DOHH2 (cell line): Measurements from ENCODE around the gene VPS9D1.
"Not testable (repeated sequence)": the region's sequence is repeated elsewhere in the genome, so short reads cannot be mapped to it uniquely, and the experiment has no call there.

Source experiments
- H3F3A ChIP-seq: fragments of 200-600 bp; sonication (generic), shearing (Covaris generic); 2 replicates; pipeline ENCODE4 v1.6.0; 2016; ENCODE audit warnings: antibody characterized with exemption, mild to moderate bottlenecking; ENCODE audit not compliant: control insufficient read depth, insufficient read depth
- H3K27ac ChIP-seq: fragments of 200-600 bp; sonication (generic); 2 replicates; pipeline ENCODE4 v1.5.1; 2014; ENCODE audit warnings: low read depth, mild to moderate bottlenecking, low read length, moderate library complexity
- H3K27me3 ChIP-seq: fragments of 200-600 bp; sonication (generic); 2 replicates; pipeline ENCODE4 v1.6.1; 2014; ENCODE audit warnings: mild to moderate bottlenecking, low read length, mixed read lengths; ENCODE audit not compliant: control insufficient read depth
- H3K36me3 ChIP-seq: fragments of 200-600 bp; sonication (generic); 2 replicates; pipeline ENCODE4 v1.6.1; 2014; ENCODE audit warnings: mild to moderate bottlenecking, low read length, moderate library complexity, mixed read lengths; ENCODE audit not compliant: control insufficient read depth
- H3K4me1 ChIP-seq: fragments of 200-600 bp; sonication (generic); 2 replicates; pipeline ENCODE4 v1.6.1; 2014; ENCODE audit warnings: mild to moderate bottlenecking, low read length, mixed read lengths; ENCODE audit not compliant: control insufficient read depth
- H3K4me2 ChIP-seq: fragments of 200-600 bp; sonication (generic); 2 replicates; pipeline ENCODE4 v1.6.0; 2014; ENCODE audit warnings: mild to moderate bottlenecking, low read length, moderate library complexity
- H3K4me3 ChIP-seq: fragments of 200-600 bp; sonication (generic); 2 replicates; pipeline ENCODE4 v1.5.1; 2014; ENCODE audit warnings: mild to moderate bottlenecking, low read length, mixed read lengths
- H3K79me2 ChIP-seq: fragments of 200-600 bp; sonication (generic); 2 replicates; pipeline ENCODE4 v1.6.1; 2014; ENCODE audit warnings: mild to moderate bottlenecking, low read length, mixed read lengths; ENCODE audit not compliant: control insufficient read depth
- H3K9me2 ChIP-seq: fragments of 200-600 bp; sonication (generic); replicated peaks from 2 replicates; pipeline ENCODE4 v1.6.1; 2014; ENCODE audit warnings: mild to moderate bottlenecking, low read length, mixed read lengths; ENCODE audit not compliant: control insufficient read depth
- H3K9me3 ChIP-seq: fragments of 200-600 bp; sonication (generic); 2 replicates; pipeline ENCODE4 v1.6.1; 2014; ENCODE audit warnings: antibody characterized with exemption, low read length, mixed read lengths; ENCODE audit not compliant: control insufficient read depth, insufficient read depth
- H4K20me1 ChIP-seq: fragments of 200-600 bp; sonication (generic); 2 replicates; pipeline ENCODE4 v1.6.0; 2014; ENCODE audit warnings: low read depth, mild to moderate bottlenecking, antibody characterized with exemption, low read length, moderate library complexity; ENCODE audit not compliant: control insufficient read depth, insufficient read depth
- CTCF ChIP-seq: fragments of 200-600 bp; sonication (generic); IDR thresholded peaks from one replicate; pipeline ENCODE4 v1.5.1; 2014; ENCODE audit warnings: antibody characterized with exemption, mild to moderate bottlenecking, low read depth, low read length; ENCODE audit not compliant: poor library complexity, severe bottlenecking
- EZH2phosphoT487 ChIP-seq: fragments of 200-600 bp; sonication (generic); IDR thresholded peaks from 2 replicates; pipeline ENCODE4 v1.6.1; 2017; ENCODE audit warnings: borderline replicate concordance, mild to moderate bottlenecking, antibody characterized with exemption, low read length, moderate library complexity, mixed read lengths

VPS9D1 gene

GRCh38 chr16:89667633-89668032 is 53.1 kb downstream of the VPS9D1 start:
- H3K27ac ChIP-seq, result no peak overlapping the region
- H3K4me3 ChIP-seq, result no peak overlapping the region
- no peaks in the 10 kb centered on the region for H3K9me2 ChIP-seq
- H3F3A ChIP-seq, result no peaks in the 10 kb centered on the region
- H3K9me3 ChIP-seq, result no peaks in the 10 kb centered on the region
- no peaks in the 10 kb centered on the region for H3K79me2 ChIP-seq
- H3K4me2 ChIP-seq, result no peak overlapping the region
- H3K4me1 ChIP-seq, result no peaks in the 10 kb centered on the region
- no peaks in the 10 kb centered on the region for H3K27me3 ChIP-seq
- TF ChIP-seq EZH2phosphoT487 (no peak), CTCF (no peak)
- peaks cover 5% of the 10 kb centered on the region for H3K36me3 ChIP-seq
- no peaks in the 10 kb centered on the region for H4K20me1 ChIP-seq

GRCh38 chr16:89667000-89667399 is 53.7 kb downstream of the VPS9D1 start:
- H3K9me2 ChIP-seq, H3K27me3 ChIP-seq, H3K4me3 ChIP-seq, H3F3A ChIP-seq, H3K79me2 ChIP-seq, H3K27ac ChIP-seq, H3K36me3 ChIP-seq, H4K20me1 ChIP-seq, H3K4me2 ChIP-seq, H3K9me3 ChIP-seq, H3K4me1 ChIP-seq: not testable (repeated sequence)
- peak; percentile 50 for TF ChIP-seq CTCF

- not testable (repeated sequence) for H3K4me2 ChIP-seq, H3K4me3 ChIP-seq, H4K20me1 ChIP-seq, H3F3A ChIP-seq, H3K27me3 ChIP-seq, H3K4me1 ChIP-seq, H3K27ac ChIP-seq, H3K9me3 ChIP-seq, H3K9me2 ChIP-seq
- H3K79me2 ChIP-seq, result peaks cover 16% of the 10 kb centered on the region
- peaks cover 28% of the 10 kb centered on the region for H3K36me3 ChIP-seq
Measured at GRCh38 chr16:89664238-89664637, 56.5 kb downstream of the VPS9D1 start.

- no peaks in the 10 kb centered on the region for H3K9me3 ChIP-seq
- H3K36me3 ChIP-seq, result peaks cover 28% of the 10 kb centered on the region
- H3K9me2 ChIP-seq, result no peaks in the 10 kb centered on the region
- H3F3A ChIP-seq, result no peaks in the 10 kb centered on the region
- H3K27ac ChIP-seq, result no peak overlapping the region
- H3K4me1 ChIP-seq, result peaks cover 19% of the 10 kb centered on the region
- peaks cover 43% of the 10 kb centered on the region for H3K79me2 ChIP-seq
- H4K20me1 ChIP-seq, result peaks cover 3% of the 10 kb centered on the region
- no peaks in the 10 kb centered on the region for H3K27me3 ChIP-seq
- TF ChIP-seq CTCF, result no peak
- no peak for TF ChIP-seq EZH2phosphoT487
- H3K4me3 ChIP-seq, result no peak overlapping the region
- no peak overlapping the region for H3K4me2 ChIP-seq
Measured at GRCh38 chr16:89661215-89661614, 59.5 kb downstream of the VPS9D1 start.
